Testis (tissue), 2 donors: ENCODE results near the gene ABCB8.

ENCODE experiments used
- POLR2A ChIP-seq: fragments of 450-650 bp; IDR thresholded peaks from one replicate; pipeline ENCODE4 v1.6.1; 2017; ENCODE audit warnings: antibody characterized with exemption, mild to moderate bottlenecking, moderate library complexity
- TF ChIP-seq, protein P1 (sequence below), 3 experiments: fragments of 450-650 bp in 2 of 3; fragments of 200-600 bp in 1 of 3; sonication (generic) in 1 of 3; IDR thresholded peaks; one replicate each; pipeline ENCODE4 v1.5.1; 2016 to 2019; ENCODE audit warnings: antibody characterized with exemption in 3 of 3, mild to moderate bottlenecking in 2 of 3, moderate library complexity in 1 of 3

DNA sequence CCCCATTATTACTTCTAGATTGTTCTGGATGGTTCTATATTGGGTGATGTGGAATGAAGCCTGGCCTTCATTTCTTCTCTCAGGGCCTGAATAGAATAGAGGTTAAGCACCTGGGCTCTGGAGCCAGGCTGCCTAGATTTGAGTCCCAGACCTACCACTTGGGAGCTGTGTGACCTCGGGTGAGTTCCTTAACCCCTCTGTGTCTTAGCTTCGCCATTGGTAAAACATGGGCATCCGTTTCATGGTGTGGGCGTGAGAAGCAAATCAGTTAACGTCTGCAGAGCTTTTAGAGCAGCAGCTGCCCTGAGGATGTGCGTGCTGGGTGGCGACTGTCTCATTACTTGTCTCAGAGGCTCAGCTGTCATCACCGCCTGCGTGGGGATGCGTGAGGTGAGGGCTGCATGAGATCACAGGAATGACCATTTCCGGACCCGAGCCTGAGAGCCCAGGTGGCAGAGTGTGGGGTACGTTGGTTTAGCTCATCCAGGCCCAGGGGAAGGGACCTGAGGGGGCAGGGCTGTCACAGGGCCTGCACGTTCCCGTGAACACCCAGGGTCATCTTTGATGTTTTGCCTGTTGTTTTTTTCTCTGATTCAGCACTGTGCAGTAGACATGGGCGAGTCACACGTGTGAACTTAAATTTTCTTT lies 67.7 kb downstream of the ABCB8 start:
- TF ChIP-seq, protein P1, sequence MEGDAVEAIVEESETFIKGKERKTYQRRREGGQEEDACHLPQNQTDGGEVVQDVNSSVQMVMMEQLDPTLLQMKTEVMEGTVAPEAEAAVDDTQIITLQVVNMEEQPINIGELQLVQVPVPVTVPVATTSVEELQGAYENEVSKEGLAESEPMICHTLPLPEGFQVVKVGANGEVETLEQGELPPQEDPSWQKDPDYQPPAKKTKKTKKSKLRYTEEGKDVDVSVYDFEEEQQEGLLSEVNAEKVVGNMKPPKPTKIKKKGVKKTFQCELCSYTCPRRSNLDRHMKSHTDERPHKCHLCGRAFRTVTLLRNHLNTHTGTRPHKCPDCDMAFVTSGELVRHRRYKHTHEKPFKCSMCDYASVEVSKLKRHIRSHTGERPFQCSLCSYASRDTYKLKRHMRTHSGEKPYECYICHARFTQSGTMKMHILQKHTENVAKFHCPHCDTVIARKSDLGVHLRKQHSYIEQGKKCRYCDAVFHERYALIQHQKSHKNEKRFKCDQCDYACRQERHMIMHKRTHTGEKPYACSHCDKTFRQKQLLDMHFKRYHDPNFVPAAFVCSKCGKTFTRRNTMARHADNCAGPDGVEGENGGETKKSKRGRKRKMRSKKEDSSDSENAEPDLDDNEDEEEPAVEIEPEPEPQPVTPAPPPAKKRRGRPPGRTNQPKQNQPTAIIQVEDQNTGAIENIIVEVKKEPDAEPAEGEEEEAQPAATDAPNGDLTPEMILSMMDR (IDR thresholded peaks at IDR 0.05), result no peak
- TF ChIP-seq POLR2A, result no peak
